SK-N-MC (cell line): ENCODE results near the gene LRIG1.

ENCODE experiments used
- EZH2 ChIP-seq: fragments of 200-600 bp; sonication (generic); IDR thresholded peaks from one replicate; pipeline ENCODE4 v1.6.1; 2017; ENCODE audit warnings: antibody characterized with exemption
- FOXP2 ChIP-seq: optimal IDR thresholded peaks from 2 replicates; pipeline ENCODE3; 2011; ENCODE audit warnings: mild to moderate bottlenecking, moderate library complexity; ENCODE audit not compliant: insufficient read depth; ENCODE audit errors: extremely low read length, control extremely low read depth
- POLR2AphosphoS5 ChIP-seq: IDR thresholded peaks from 2 replicates; pipeline ENCODE4 v1.6.1; 2012; ENCODE audit warnings: mild to moderate bottlenecking, low read depth, low read length, borderline replicate concordance

GRCh38 chr3:66454464-66454859 is 46.4 kb downstream of the LRIG1 start:
- TF ChIP-seq POLR2AphosphoS5 (no peak), EZH2 (no peak), FOXP2 (no peak)
